ENCODE data around the gene TAB2. TPM values are rescaled to one million over a fixed set of nuclear protein-coding genes. Genes with fewer than 3 reads are reported as not detected.
A peak's percentile ranks its signal among the peaks of the same experiment; 100 is the strongest.

The TAB2 gene
- total and polyA plus RNA-seq, 2 experiments from 2014 or later: 19.8 to 59.2 TPM

DNA sequence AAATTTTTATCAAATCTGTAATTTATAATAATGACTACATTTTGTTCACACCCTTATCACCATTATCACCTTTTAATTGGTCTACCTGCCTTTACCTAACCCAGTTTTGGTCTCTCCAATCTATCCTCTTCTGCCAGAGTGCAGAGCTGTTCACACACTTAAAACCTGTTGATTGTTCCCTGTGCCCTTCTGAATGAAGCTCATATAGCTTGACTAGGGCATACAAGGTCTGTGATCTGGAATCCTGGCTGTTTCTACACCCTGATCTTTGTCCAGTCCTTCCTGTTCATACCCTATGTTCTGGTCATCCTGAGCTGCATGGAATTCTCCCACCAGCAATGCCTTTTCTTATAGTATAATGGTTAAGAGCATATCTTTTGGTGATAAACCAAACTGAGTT is 53.6 kb downstream of the TAB2 start:
- Histone ChIP-seq H3K27me3 (ENCODE audit: insufficient read depth) (no peaks in the 10 kb centered on the region), H3K4me3 (no peak overlapping the region), H4K20me1 (replicated peaks; ENCODE audit: insufficient read depth) (peaks cover 13% of the 10 kb centered on the region), H3F3A (replicated peaks; ENCODE audit: low read depth) (no peaks in the 10 kb centered on the region), H3K27ac (ENCODE audit: low read depth) (no peak overlapping the region), H3K36me3 (ENCODE audit: insufficient read depth) (no peaks in the 10 kb centered on the region), H3K4me2 (no peak overlapping the region), H3K9me2 (ENCODE audit: insufficient read depth) (no peaks in the 10 kb centered on the region), H3K79me2 (replicated peaks; ENCODE audit: insufficient read depth) (peaks cover 87% of the 10 kb centered on the region), H3K4me1 (ENCODE audit: insufficient read depth) (peaks cover 1% of the 10 kb centered on the region; the same call in 1 of the 2 replicates), H2AFZ (no peak overlapping the region)
- no peaks in the 10 kb centered on the region for H3K9me3 Mint-ChIP-seq
- H3K4me1 Mint-ChIP-seq: no peaks in the 10 kb centered on the region
- H3K4me3 Mint-ChIP-seq: no peak overlapping the region
- no peaks in the 10 kb centered on the region for H3K27me3 Mint-ChIP-seq (ENCODE audit: insufficient read depth, low read depth, poor library complexity)
- ATAC-seq (no peak), DNase-seq (ENCODE audit: low spot score) (no peak)
- TF ChIP-seq REST (IDR thresholded peaks at IDR 0.05; ENCODE audit: unreplicated experiment): no peak
- peak overlapping the region; percentile 28; the same call in 1 of the 2 replicates for H3K27ac Mint-ChIP-seq
- peaks cover 3% of the 10 kb centered on the region; the same call in 1 of the 3 replicates for H3K36me3 Mint-ChIP-seq (ENCODE audit: low read depth)

DNA sequence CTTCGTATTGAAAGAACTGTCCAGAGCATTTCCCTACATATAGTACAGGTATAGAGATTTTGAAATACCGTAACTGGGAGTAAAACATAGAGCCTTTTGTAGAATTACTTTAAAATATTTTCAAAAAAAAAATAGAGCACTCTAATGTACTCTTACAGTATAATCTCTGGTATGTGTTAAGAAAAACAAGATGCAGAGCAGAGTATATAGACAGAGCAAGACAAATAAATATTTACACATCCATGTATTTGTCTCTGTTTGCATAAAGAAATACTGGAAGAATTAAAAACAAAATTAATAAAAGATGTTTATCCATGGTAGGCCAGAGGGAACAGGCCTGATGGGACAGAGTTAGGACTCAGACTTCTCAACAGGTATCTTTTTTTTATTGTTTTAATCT is 54.5 kb downstream of the TAB2 start:
- Histone ChIP-seq H3K27me3 (ENCODE audit: insufficient read depth) (no peaks in the 10 kb centered on the region), H2AFZ (no peak overlapping the region), H3K36me3 (ENCODE audit: insufficient read depth) (no peaks in the 10 kb centered on the region), H3K4me2 (no peak overlapping the region), H4K20me1 (replicated peaks; ENCODE audit: insufficient read depth) (peaks cover 9% of the 10 kb centered on the region), H3K4me3 (no peak overlapping the region), H3K27ac (ENCODE audit: low read depth) (no peak overlapping the region), H3K9me2 (ENCODE audit: insufficient read depth) (no peaks in the 10 kb centered on the region), H3K79me2 (replicated peaks; ENCODE audit: insufficient read depth) (peaks cover 81% of the 10 kb centered on the region), H3K4me1 (ENCODE audit: insufficient read depth) (no peaks in the 10 kb centered on the region), H3F3A (replicated peaks; ENCODE audit: low read depth) (no peaks in the 10 kb centered on the region)
- no peaks in the 10 kb centered on the region for H3K9me3 Mint-ChIP-seq
- H3K27ac Mint-ChIP-seq: no peak overlapping the region
- no peaks in the 10 kb centered on the region for H3K27me3 Mint-ChIP-seq (ENCODE audit: insufficient read depth, low read depth, poor library complexity)
- DNase-seq (ENCODE audit: low spot score) (no peak), ATAC-seq (no peak)
- TF ChIP-seq STAT1 (IDR thresholded peaks at IDR 0.05; ENCODE audit: unreplicated experiment) (no peak), EZH2phosphoT487 (IDR thresholded peaks at IDR 0.05; ENCODE audit: unreplicated experiment) (no peak), ZNF114 (CRISPR knock-in tag; IDR thresholded peaks at IDR 0.05) (no peak), EZH2 (IDR thresholded peaks at IDR 0.05; ENCODE audit: low read depth, unreplicated experiment) (no peak), POLR2AphosphoS5 (IDR thresholded peaks at IDR 0.05; ENCODE audit: low read depth) (no peak), ZNF331 (CRISPR knock-in tag; IDR thresholded peaks at IDR 0.05; ENCODE audit: low read depth) (no peak), JUNB (IDR thresholded peaks at IDR 0.05; ENCODE audit: unreplicated experiment) (no peak), NANOG (IDR thresholded peaks at IDR 0.05; ENCODE audit: borderline replicate concordance) (no peak)
- H3K4me3 Mint-ChIP-seq: no peak overlapping the region
- no peaks in the 10 kb centered on the region for H3K4me1 Mint-ChIP-seq
- peaks cover 3% of the 10 kb centered on the region; the same call in 2 of the 3 replicates for H3K36me3 Mint-ChIP-seq (ENCODE audit: low read depth)
